PC-9 (cell line): Measurements from ENCODE around the gene BUD13. TPM values are rescaled to one million over a fixed set of nuclear protein-coding genes. Genes with fewer than 3 reads are reported as not detected.

Source experiments
- BruUV-seq: library from RNA; stranded (reverse); fragments of 400-500 nt; replicated peaks from 2 replicates; lab custom pipeline; 2021; lab: Mats Ljungman, UMichigan
- CTCF ChIA-PET: fragments of 300-600 bp; sonication (Branson Sonifier 250); formaldehyde crosslinking; loops from one replicate; lab custom pipeline; 2022; ENCODE audit warnings: antibody characterized with exemption; lab: Charles Lee
- POLR2A ChIA-PET: fragments of 300-600 bp; sonication (Branson Sonifier 250); formaldehyde crosslinking; loops from one replicate; lab custom pipeline; 2022; ENCODE audit warnings: antibody characterized with exemption; ENCODE audit not compliant: unreplicated experiment; lab: Charles Lee
- DNase-seq, 2 experiments: peaks; one replicate each; pipeline versions ENCODE4 v3.0.0 to v3.0.0-alpha.2; 2015 to 2022; ENCODE audit warnings: mixed read lengths in 1 of 2
- H2AFZ ChIP-seq: fragments of 200-600 bp; sonication (generic); 2 replicates; pipeline ENCODE4 v1.8.1; 2017; ENCODE audit warnings: antibody characterized with exemption
- H3F3A ChIP-seq: fragments of 200-600 bp; sonication (generic); 2 replicates; pipeline ENCODE4 v1.8.1; 2017; ENCODE audit warnings: antibody characterized with exemption, mild to moderate bottlenecking, low read depth; ENCODE audit not compliant: insufficient read depth
- H3K27ac ChIP-seq: fragments of 200-600 bp; sonication (generic); 2 replicates; pipeline ENCODE4 v1.6.1; 2016; ENCODE audit warnings: mixed run types
- H3K27me3 ChIP-seq: fragments of 200-600 bp; sonication (generic); 2 replicates; pipeline ENCODE4 v1.6.1; 2016; ENCODE audit warnings: low read depth, mixed run types; ENCODE audit not compliant: insufficient read depth
- H3K36me3 ChIP-seq: fragments of 200-600 bp; sonication (generic); 2 replicates; pipeline ENCODE4 v1.6.1; 2016; ENCODE audit warnings: low read depth, mixed run types
- H3K4me1 ChIP-seq: fragments of 200-600 bp; sonication (generic); replicated peaks from 2 replicates; pipeline ENCODE4 v1.6.1; 2016; ENCODE audit warnings: mixed run types; ENCODE audit not compliant: insufficient read depth
- H3K4me2 ChIP-seq: fragments of 200-600 bp; sonication (generic); 2 replicates; pipeline ENCODE4 v1.6.1; 2017; ENCODE audit warnings: mixed run types
- H3K4me3 ChIP-seq: fragments of 200-600 bp; sonication (generic); 2 replicates; pipeline ENCODE4 v1.6.1; 2016; ENCODE audit warnings: mixed run types
- H3K79me2 ChIP-seq: fragments of 200-600 bp; sonication (generic); 2 replicates; pipeline ENCODE4 v1.6.1; 2017; ENCODE audit warnings: low read depth, mixed run types
- H3K9me2 ChIP-seq: fragments of 200-600 bp; sonication (generic); 2 replicates; pipeline ENCODE4 v1.8.1; 2017; ENCODE audit warnings: mild to moderate bottlenecking; ENCODE audit not compliant: insufficient read depth
- H3K9me3 ChIP-seq: fragments of 200-600 bp; sonication (generic); 2 replicates; pipeline ENCODE4 v1.8.1; 2016; ENCODE audit warnings: low read depth; ENCODE audit not compliant: insufficient read depth
- H4K20me1 ChIP-seq: fragments of 200-600 bp; sonication (generic); 2 replicates; pipeline ENCODE4 v1.8.1; 2017; ENCODE audit not compliant: insufficient read depth
- EZH2 ChIP-seq: fragments of 200-600 bp; sonication (generic); IDR thresholded peaks from 2 replicates; pipeline ENCODE4 v1.8.0; 2017; ENCODE audit warnings: antibody characterized with exemption, low read depth
- intact Hi-C: fragments of 100-400 bp; cut with micrococcal nuclease; formaldehyde crosslinking; loops from one replicate; pipeline ENCODE4 v1.10.0; 2022; ENCODE audit not compliant: unreplicated experiment
- total RNA-seq: library from RNA; stranded (reverse); gene quantifications from 2 replicates; pipeline ENCODE4 v1.2.3, GENCODE V29; 2021
- TF ChIP-seq, protein P1 (sequence below): fragments of 200-600 bp; sonication (generic); conservative IDR thresholded peaks from 2 replicates; pipeline ENCODE4 v1.6.1; 2017; ENCODE audit warnings: mixed run types, antibody characterized with exemption, mild to moderate bottlenecking, moderate library complexity

The BUD13 gene
- total RNA-seq, 1 experiment from 2014 or later: 16.4 TPM

DNA sequence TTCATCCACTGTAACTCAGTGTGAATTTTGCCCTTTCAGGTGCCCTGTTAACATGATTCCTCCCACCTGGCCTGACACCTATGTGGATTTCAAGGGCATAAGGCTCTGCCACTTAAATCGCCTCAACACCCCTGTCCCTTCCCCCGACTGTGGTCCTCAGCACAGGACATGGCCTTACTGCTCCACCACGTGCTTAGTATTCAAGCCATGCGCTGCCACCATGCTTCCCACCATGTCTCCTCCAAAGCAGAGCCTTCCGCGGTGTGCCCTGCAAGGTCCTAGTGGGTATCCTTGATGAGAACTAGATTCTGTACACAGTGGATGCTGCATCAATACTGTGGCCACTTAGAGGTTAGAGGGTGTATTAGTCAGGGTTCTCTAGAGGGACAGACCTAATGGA is 51.9 kb downstream of the BUD13 start:
- Histone ChIP-seq H3K4me2 (no peak overlapping the region), H4K20me1 (no peaks in the 10 kb centered on the region), H3K9me3 (no peaks in the 10 kb centered on the region), H3K27me3 (peaks cover 80% of the 10 kb centered on the region), H3K79me2 (no peaks in the 10 kb centered on the region), H3K9me2 (no peaks in the 10 kb centered on the region), H2AFZ (no peak overlapping the region), H3K36me3 (no peaks in the 10 kb centered on the region), H3F3A (no peaks in the 10 kb centered on the region), H3K27ac (no peak overlapping the region), H3K4me1 (no peaks in the 10 kb centered on the region), H3K4me3 (no peak overlapping the region)
- BruUV-seq: no TSS peak
- ChIA-PET CTCF (no interaction called here), POLR2A (no interaction called here)
- intact Hi-C loops: no loop called here
- TF ChIP-seq EZH2: no peak
- TF ChIP-seq, protein P1, sequence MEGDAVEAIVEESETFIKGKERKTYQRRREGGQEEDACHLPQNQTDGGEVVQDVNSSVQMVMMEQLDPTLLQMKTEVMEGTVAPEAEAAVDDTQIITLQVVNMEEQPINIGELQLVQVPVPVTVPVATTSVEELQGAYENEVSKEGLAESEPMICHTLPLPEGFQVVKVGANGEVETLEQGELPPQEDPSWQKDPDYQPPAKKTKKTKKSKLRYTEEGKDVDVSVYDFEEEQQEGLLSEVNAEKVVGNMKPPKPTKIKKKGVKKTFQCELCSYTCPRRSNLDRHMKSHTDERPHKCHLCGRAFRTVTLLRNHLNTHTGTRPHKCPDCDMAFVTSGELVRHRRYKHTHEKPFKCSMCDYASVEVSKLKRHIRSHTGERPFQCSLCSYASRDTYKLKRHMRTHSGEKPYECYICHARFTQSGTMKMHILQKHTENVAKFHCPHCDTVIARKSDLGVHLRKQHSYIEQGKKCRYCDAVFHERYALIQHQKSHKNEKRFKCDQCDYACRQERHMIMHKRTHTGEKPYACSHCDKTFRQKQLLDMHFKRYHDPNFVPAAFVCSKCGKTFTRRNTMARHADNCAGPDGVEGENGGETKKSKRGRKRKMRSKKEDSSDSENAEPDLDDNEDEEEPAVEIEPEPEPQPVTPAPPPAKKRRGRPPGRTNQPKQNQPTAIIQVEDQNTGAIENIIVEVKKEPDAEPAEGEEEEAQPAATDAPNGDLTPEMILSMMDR: no peak
- no peak for DNase-seq

DNA sequence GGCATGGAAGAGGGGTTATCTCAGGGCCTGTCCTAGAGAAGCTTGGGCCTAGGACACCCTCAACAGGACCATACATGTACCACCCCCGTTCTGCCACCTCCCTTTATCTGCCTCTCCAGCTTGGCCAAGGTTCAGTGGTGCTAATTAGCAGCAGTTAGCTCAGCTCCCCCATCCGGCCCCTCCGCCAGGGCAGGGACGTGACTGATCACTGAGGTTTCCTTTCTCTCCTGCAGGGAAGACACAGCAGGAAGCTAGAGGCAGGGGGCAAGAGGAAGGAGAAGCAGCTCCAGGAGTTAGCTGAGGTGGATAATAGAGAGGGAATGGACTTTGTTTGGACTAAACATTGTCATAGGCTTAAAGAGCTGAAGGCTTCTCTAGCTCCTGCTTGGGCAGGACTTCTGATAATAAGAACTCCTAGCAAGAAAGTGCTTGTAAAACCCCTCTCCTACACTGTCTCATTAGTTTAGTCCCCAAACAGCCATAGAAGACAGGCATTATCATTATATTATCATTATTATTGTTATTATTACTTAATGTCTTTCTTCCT is 53.8 kb downstream of the BUD13 start:
- ChIA-PET CTCF (no interaction called here), POLR2A (no interaction called here)
- H3K4me2 ChIP-seq: no peak overlapping the region
- H3K9me3 ChIP-seq: no peaks in the 10 kb centered on the region
- no TSS peak for BruUV-seq
- H4K20me1 ChIP-seq: no peaks in the 10 kb centered on the region
- H3F3A ChIP-seq: no peaks in the 10 kb centered on the region
- H3K27me3 ChIP-seq: peaks cover 62% of the 10 kb centered on the region
- no peaks in the 10 kb centered on the region for H3K79me2 ChIP-seq
- H3K9me2 ChIP-seq: no peaks in the 10 kb centered on the region
- no peak for DNase-seq
- no peak overlapping the region for H3K27ac ChIP-seq
- intact Hi-C loops: no loop called here
- H3K36me3 ChIP-seq: no peaks in the 10 kb centered on the region
- H3K4me1 ChIP-seq: no peaks in the 10 kb centered on the region
- H2AFZ ChIP-seq: no peak overlapping the region
- TF ChIP-seq, protein P1: no peak
- TF ChIP-seq EZH2: no peak
- H3K4me3 ChIP-seq: no peak overlapping the region

DNA sequence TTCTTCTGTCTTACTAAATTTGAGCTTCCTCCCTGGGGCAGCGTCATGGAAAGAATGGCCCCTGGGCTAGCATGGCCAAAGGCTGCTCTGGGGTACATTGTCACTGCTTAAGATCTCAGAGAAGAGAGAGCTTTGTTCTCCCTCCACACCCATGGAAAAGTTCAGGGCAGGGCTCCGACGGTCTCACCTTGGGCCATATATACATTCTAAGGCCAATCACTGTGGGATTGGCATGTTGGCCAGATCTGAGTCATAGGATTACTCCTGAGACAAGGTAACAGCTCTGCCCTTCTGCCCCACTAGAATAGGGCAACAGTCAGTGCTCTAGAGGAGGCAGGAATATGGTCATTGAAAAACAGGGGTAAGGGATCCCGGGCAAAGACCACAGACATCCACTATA is 56.2 kb downstream of the BUD13 start:
- Histone ChIP-seq H3K4me1 (no peaks in the 10 kb centered on the region), H3K36me3 (no peaks in the 10 kb centered on the region), H3F3A (no peaks in the 10 kb centered on the region), H2AFZ (no peak overlapping the region), H3K79me2 (no peaks in the 10 kb centered on the region), H3K27ac (no peak overlapping the region), H4K20me1 (no peaks in the 10 kb centered on the region), H3K9me3 (no peaks in the 10 kb centered on the region), H3K4me2 (no peak overlapping the region), H3K4me3 (no peak overlapping the region), H3K27me3 (peaks cover 42% of the 10 kb centered on the region), H3K9me2 (no peaks in the 10 kb centered on the region)
- POLR2A ChIA-PET: interaction anchor here (0.5 kb wide), 1 partner anchor 1468 kb away, joined by 3 read pairs; no protein-coding TSS in a partner anchor
- CTCF ChIA-PET: interaction anchor here (0.6 kb wide), 1 partner anchor 16 kb away, joined by 4 read pairs; no protein-coding TSS in a partner anchor
- DNase-seq: no peak
- intact Hi-C loops: no loop called here
- BruUV-seq: no TSS peak
- TF ChIP-seq, protein P1: no peak
- no peak for TF ChIP-seq EZH2
